GM23338 (cell line): ENCODE measurements around the gene UGDH. TPM values are rescaled to one million over a fixed set of nuclear protein-coding genes. Genes with fewer than 3 reads are reported as not detected.

Experiments
- ATAC-seq: fragments of 200-7000 bp; cut with Tn5 transposase; 3 replicates; pipeline ENCODE4 v1.9.1; 2020
- DNase-seq: peaks from one replicate; pipeline ENCODE4 v3.0.0-alpha.2; 2015; ENCODE audit warnings: low spot score
- H2AFZ ChIP-seq: fragments of 200-600 bp; sonication (generic); 2 replicates; pipeline ENCODE4 v1.8.0; 2016; ENCODE audit warnings: antibody characterized with exemption, mild to moderate bottlenecking, moderate library complexity
- H3F3A ChIP-seq: fragments of 200-600 bp; sonication (generic); replicated peaks from 2 replicates; pipeline ENCODE4 v1.8.0; 2017; ENCODE audit warnings: antibody characterized with exemption, mixed run types, low read depth
- H3K27ac ChIP-seq: fragments of 200-600 bp; sonication (generic); 2 replicates; pipeline ENCODE4 v1.6.1; 2016; ENCODE audit warnings: low read depth
- H3K27me3 ChIP-seq: fragments of 200-600 bp; sonication (generic); 2 replicates; pipeline ENCODE4 v1.8.0; 2016; ENCODE audit warnings: mild to moderate bottlenecking, mixed run types, moderate library complexity; ENCODE audit not compliant: insufficient read depth
- H3K36me3 ChIP-seq: fragments of 200-600 bp; sonication (generic); 2 replicates; pipeline ENCODE4 v1.8.0; 2016; ENCODE audit warnings: mild to moderate bottlenecking; ENCODE audit not compliant: insufficient read depth
- H3K4me1 ChIP-seq: fragments of 200-600 bp; sonication (generic); 2 replicates; pipeline ENCODE4 v1.8.0; 2016; ENCODE audit warnings: mild to moderate bottlenecking, moderate library complexity; ENCODE audit not compliant: insufficient read depth
- H3K4me2 ChIP-seq: fragments of 200-600 bp; sonication (generic); 2 replicates; pipeline ENCODE4 v1.7.1; 2017; ENCODE audit warnings: mixed run types
- H3K4me3 ChIP-seq: fragments of 200-600 bp; sonication (generic); 2 replicates; pipeline ENCODE4 v1.6.1; 2016; ENCODE audit warnings: mixed run types
- H3K79me2 ChIP-seq: fragments of 200-600 bp; sonication (generic); replicated peaks from 2 replicates; pipeline ENCODE4 v1.8.0; 2017; ENCODE audit warnings: mild to moderate bottlenecking; ENCODE audit not compliant: insufficient read depth
- H3K9me2 ChIP-seq: fragments of 200-600 bp; sonication (generic); 2 replicates; pipeline ENCODE4 v1.8.0; 2017; ENCODE audit not compliant: insufficient read depth
- H4K20me1 ChIP-seq: fragments of 200-600 bp; sonication (generic); replicated peaks from 2 replicates; pipeline ENCODE4 v1.8.0; 2017; ENCODE audit warnings: mild to moderate bottlenecking; ENCODE audit not compliant: insufficient read depth
- H3K27ac Mint-ChIP-seq: 2 replicates; pipeline ENCODE4 v1.8.0; 2020; ENCODE audit warnings: inconsistent platforms, mild to moderate bottlenecking, moderate library complexity, mixed read lengths
- H3K27me3 Mint-ChIP-seq: 3 replicates; pipeline ENCODE4 v1.8.0; 2022; ENCODE audit warnings: low read depth, mild to moderate bottlenecking, moderate library complexity, mixed read lengths, inconsistent platforms; ENCODE audit not compliant: insufficient read depth, poor library complexity
- H3K36me3 Mint-ChIP-seq: 3 replicates; pipeline ENCODE4 v1.8.0; 2021; ENCODE audit warnings: low read depth, mild to moderate bottlenecking, inconsistent platforms, moderate library complexity, mixed read lengths
- H3K4me1 Mint-ChIP-seq: 3 replicates; pipeline ENCODE4 v1.8.0; 2020; ENCODE audit warnings: mild to moderate bottlenecking, inconsistent platforms, mixed read lengths
- H3K4me3 Mint-ChIP-seq: 3 replicates; pipeline ENCODE4 v1.8.0; 2021; ENCODE audit warnings: moderate library complexity, mild to moderate bottlenecking, inconsistent platforms, mixed read lengths
- H3K9me3 Mint-ChIP-seq: 3 replicates; pipeline ENCODE4 v1.8.0; 2020; ENCODE audit warnings: moderate library complexity, mild to moderate bottlenecking, inconsistent platforms, mixed read lengths
- CREB1 ChIP-seq: fragments of 250-450 bp; sonication (Bioruptor Pico); IDR thresholded peaks from 2 replicates; pipeline ENCODE4 v1.5.0; 2020; ENCODE audit warnings: low read depth, mild to moderate bottlenecking, moderate library complexity
- ETS1 ChIP-seq: IDR thresholded peaks from 2 replicates; pipeline ENCODE4 v1.6.1; 2016; ENCODE audit warnings: antibody characterized with exemption
- EZH2 ChIP-seq: fragments of 200-600 bp; sonication (generic); IDR thresholded peaks from one replicate; pipeline ENCODE4 v1.8.0; 2017; ENCODE audit warnings: antibody characterized with exemption, mild to moderate bottlenecking, low read depth; ENCODE audit not compliant: unreplicated experiment
- EZH2phosphoT487 ChIP-seq: fragments of 200-600 bp; sonication (generic); IDR thresholded peaks from one replicate; pipeline ENCODE4 v1.8.1; 2018; ENCODE audit warnings: antibody characterized with exemption; ENCODE audit not compliant: unreplicated experiment
- JUNB ChIP-seq: IDR thresholded peaks from one replicate; pipeline ENCODE4 v1.6.1; 2016; ENCODE audit warnings: antibody characterized with exemption; ENCODE audit not compliant: unreplicated experiment
- NANOG ChIP-seq: IDR thresholded peaks from 2 replicates; pipeline ENCODE4 v1.6.1; 2016; ENCODE audit warnings: antibody characterized with exemption, borderline replicate concordance
- POLR2AphosphoS5 ChIP-seq: IDR thresholded peaks from 2 replicates; pipeline ENCODE4 v1.6.1; 2016; ENCODE audit warnings: antibody characterized with exemption, low read depth
- REST ChIP-seq: IDR thresholded peaks from one replicate; pipeline ENCODE4 v1.6.1; 2018; ENCODE audit warnings: antibody characterized with exemption; ENCODE audit not compliant: unreplicated experiment
- STAT1 ChIP-seq: IDR thresholded peaks from one replicate; pipeline ENCODE4 v1.6.1; 2016; ENCODE audit warnings: antibody characterized with exemption; ENCODE audit not compliant: unreplicated experiment
- ZNF114 ChIP-seq: fragments of 250-450 bp; sonication (Bioruptor Pico); IDR thresholded peaks from 2 replicates; pipeline ENCODE4 v1.5.0; 2020; ENCODE audit warnings: mild to moderate bottlenecking, moderate library complexity
- ZNF331 ChIP-seq: fragments of 250-450 bp; sonication (Bioruptor Pico); IDR thresholded peaks from 2 replicates; pipeline ENCODE4 v1.5.0; 2020; ENCODE audit warnings: low read depth, mild to moderate bottlenecking, moderate library complexity
- ZNF462 ChIP-seq: fragments of 250-450 bp; sonication (Bioruptor Pico); IDR thresholded peaks from 2 replicates; pipeline ENCODE4 v1.5.0; 2020; ENCODE audit warnings: mild to moderate bottlenecking, moderate library complexity
- polyA plus RNA-seq: library from polyadenylated mRNA; unstranded; fragments of >200 nt; fragmentation: Nextera tagmentation; extraction: Ambion mirVana; gene quantifications from 2 replicates; pipeline ENCODE4 v1.2.1, GENCODE V29; 2016
- total RNA-seq: library from RNA; depleted of rRNA; stranded (reverse); fragments of >200 nt; shearing (Covaris generic); gene quantifications from 2 replicates; pipeline ENCODE4 v1.2.3, GENCODE V29; 2014
- TF ChIP-seq, protein P1 (sequence below), 2 experiments: fragments of 200-600 bp in 1 of 2; sonication (generic) in 1 of 2; conservative IDR thresholded peaks; 2 replicates each; pipeline versions ENCODE4 v1.5.1 to v1.6.1; 2016 to 2017; ENCODE audit warnings: antibody characterized with exemption in 2 of 2, low read depth in 2 of 2, mild to moderate bottlenecking in 2 of 2, moderate library complexity in 1 of 2

Gene UGDH
- total and polyA plus RNA-seq, 2 experiments from 2014 or later = 48.9 to 81.3 TPM

- Histone ChIP-seq H3K4me3 (no peak overlapping the region), H3K27me3 (no peaks in the 10 kb centered on the region), H2AFZ (no peak overlapping the region), H3F3A (0 out of 2 replicates have a peak, but pooled peaks cover 4% of the 10 kb centered on the region), H3K4me2 (no peak overlapping the region), H3K4me1 (peaks cover 13% of the 10 kb centered on the region), H3K36me3 (peaks cover 15% of the 10 kb centered on the region; the same call in 1 of the 2 replicates), H3K79me2 (no peaks in the 10 kb centered on the region), H3K9me2 (no peaks in the 10 kb centered on the region), H4K20me1 (peaks cover 9% of the 10 kb centered on the region; the same call in 1 of the 2 replicates), H3K27ac (no peak overlapping the region)
- peaks cover 27% of the 10 kb centered on the region for H3K36me3 Mint-ChIP-seq
- no peak for ATAC-seq
- TF ChIP-seq ZNF114 (CRISPR knock-in tag) (no peak), EZH2 (no peak), ETS1 (no peak), CREB1 (CRISPR knock-in tag) (no peak), STAT1 (no peak), EZH2phosphoT487 (no peak), ZNF331 (no peak), JUNB (no peak), POLR2AphosphoS5 (no peak), REST (no peak), NANOG (no peak), ZNF462 (CRISPR knock-in tag) (no peak)
- TF ChIP-seq, protein P1, sequence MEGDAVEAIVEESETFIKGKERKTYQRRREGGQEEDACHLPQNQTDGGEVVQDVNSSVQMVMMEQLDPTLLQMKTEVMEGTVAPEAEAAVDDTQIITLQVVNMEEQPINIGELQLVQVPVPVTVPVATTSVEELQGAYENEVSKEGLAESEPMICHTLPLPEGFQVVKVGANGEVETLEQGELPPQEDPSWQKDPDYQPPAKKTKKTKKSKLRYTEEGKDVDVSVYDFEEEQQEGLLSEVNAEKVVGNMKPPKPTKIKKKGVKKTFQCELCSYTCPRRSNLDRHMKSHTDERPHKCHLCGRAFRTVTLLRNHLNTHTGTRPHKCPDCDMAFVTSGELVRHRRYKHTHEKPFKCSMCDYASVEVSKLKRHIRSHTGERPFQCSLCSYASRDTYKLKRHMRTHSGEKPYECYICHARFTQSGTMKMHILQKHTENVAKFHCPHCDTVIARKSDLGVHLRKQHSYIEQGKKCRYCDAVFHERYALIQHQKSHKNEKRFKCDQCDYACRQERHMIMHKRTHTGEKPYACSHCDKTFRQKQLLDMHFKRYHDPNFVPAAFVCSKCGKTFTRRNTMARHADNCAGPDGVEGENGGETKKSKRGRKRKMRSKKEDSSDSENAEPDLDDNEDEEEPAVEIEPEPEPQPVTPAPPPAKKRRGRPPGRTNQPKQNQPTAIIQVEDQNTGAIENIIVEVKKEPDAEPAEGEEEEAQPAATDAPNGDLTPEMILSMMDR (conservative IDR thresholded peaks at IDR 0.05; ENCODE audit: low read depth in 2 of 2) = no peak
- H3K27me3 Mint-ChIP-seq = peaks cover 2% of the 10 kb centered on the region
- peaks cover 9% of the 10 kb centered on the region for H3K9me3 Mint-ChIP-seq
- H3K4me1 Mint-ChIP-seq = peaks cover 25% of the 10 kb centered on the region
- H3K27ac Mint-ChIP-seq = no peak overlapping the region
- DNase-seq = no peak
- no peak overlapping the region for H3K4me3 Mint-ChIP-seq
Measured at GRCh38 chr4:39539089-39539611, 11.9 kb upstream of the UGDH start.
